GM18909 (cell line): ENCODE measurements around the gene MAMLD1.

ENCODE experiments used
- ATAC-seq: cut with Tn5 transposase; IDR thresholded peaks from one replicate; pipeline ENCODE4 v1.9.1; 2021; ENCODE audit warnings: mild to moderate bottlenecking; ENCODE audit not compliant: unreplicated experiment, poor library complexity

MAMLD1 gene

DNA sequence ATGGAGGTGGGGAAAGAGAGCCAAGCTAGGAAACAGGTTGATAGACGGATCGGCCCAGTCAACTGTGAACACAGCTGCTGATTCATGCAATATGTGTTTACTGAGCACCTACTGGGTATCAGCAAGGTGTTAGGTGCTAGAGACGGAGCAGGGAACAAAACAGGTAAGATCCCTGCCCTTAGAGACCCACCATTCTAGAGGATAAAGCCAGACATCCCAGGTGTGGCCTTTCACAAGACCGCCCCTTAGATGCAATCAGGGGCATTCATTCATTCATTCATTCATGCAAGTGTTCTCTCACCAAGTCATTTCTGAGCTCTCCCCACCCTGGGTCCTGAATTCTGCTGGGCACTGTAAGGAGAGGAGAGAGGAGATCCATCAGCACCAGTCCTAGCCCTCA lies 185.1 kb downstream of the MAMLD1 start:
- no peak for ATAC-seq

- no peak for ATAC-seq
Observed at GRCh38 chrX:150548684-150549083, 185.6 kb downstream of the MAMLD1 start.

GRCh38 chrX:150551963-150552362 lies 188.8 kb downstream of the MAMLD1 start:
- no peak for ATAC-seq

DNA sequence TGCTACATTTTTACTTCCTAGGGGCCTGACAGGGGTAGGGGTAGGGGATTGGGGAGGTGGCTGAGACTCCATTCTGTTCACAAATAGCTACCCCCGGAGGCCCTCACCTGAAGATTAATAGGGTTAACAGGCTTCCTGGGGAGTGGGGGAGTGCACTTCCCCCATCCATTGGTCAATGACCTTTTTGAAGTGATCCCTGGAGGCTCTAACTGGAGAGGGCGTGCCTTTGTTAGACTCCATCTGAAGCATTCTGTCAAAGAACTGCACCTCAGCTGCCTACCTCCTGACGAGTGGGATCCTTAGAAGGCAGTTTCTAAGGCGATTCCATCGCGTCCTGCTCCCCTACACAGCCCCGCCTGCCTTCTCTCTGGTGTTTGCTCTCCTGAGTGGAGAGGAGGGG lies 195.3 kb downstream of the MAMLD1 start:
- no peak for ATAC-seq
